ENCODE results near the gene CNR2. TPM values are rescaled to one million over a fixed set of nuclear protein-coding genes. Genes with fewer than 3 reads are reported as not detected.

The CNR2 gene
- 0.01 TPM in 1 of 5 replicates, not detected in the others for total RNA-seq (2022; extraction: Qiagen RNA extraction)

DNA sequence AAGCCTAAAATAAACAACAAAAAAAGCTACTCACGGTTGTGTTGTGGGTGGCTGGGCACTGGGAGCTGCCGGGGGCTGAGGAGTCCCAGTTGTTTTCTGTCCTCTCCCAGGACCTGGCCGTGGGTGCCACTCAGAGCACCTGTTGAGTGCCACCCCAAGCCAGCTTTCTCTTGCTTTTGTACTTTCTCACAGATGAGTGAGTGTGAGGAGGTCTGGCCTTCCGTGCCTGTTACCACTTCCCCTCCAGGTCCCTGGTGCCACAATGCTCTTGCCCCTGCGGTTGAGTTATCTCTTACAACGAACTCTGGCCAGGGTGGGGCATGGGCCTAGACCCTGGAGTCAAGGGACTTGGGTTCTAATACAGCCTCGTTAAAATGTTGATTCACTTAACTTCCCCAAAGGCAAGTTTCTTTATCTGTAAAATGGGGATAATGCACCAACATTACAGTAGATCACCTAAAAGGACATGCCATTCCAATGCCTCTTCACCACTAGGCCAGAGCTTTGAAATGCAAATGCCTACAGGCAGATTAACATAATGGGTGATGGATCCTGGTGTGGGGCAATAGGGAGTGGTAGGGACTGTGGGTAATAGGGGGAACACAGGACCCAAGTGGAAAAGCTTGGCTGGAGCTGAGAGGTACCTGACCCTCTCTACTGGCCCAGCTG is at the start of gene CNR2:
TSS of gene CNR2 (minus strand) at position 151 of the 669 bp plus-strand sequence. CDS start 37,745 bp downstream, outside the sequence.

GRCh38 chr1:23959461-23960290 is 46.5 kb upstream of the CNR2 start, which contains the start of gene PNRC2:
Gene PNRC2, plus strand, starts transcription at chr1:23959828. Its CDS starts 1,630 bp downstream, at chr1:23961458.

DNA sequence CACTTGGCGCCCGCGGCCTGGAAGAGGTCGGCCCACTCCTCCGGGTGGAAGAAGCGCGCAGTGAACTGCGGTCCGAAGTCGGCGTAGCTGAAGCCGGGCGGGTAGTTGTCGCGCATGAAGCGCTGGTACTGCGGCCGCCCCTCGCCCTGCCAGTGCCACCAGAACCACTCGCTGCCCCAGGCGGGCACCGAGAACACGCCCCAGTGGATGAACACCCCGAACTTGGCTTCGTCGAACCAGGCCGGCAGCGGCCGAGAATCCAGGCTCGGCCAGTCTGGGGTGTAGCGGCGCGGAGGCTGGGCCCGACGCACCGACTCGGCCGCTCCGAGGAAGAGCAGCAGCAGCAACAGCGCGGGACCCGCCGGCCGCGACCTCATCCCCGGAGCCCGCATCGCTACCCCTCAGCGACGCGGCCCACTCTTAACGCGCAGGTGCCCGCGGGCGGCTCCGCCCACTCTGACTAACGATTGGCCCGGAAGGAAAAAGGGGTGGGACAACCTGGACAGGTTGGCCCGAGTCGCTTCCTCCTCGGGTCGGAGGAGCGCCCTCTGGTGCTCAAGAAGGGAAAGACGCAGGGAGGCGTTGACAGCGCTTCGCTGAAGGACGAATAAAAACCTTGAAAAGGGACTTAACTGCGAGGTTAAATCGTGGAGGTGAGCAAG is 45.1 kb downstream of the CNR2 start, which contains the start of gene FUCA1:
TSS of gene FUCA1 (minus strand) at position 396 of the 662 bp plus-strand sequence. CDS start at position 392, 4 bp downstream.

DNA sequence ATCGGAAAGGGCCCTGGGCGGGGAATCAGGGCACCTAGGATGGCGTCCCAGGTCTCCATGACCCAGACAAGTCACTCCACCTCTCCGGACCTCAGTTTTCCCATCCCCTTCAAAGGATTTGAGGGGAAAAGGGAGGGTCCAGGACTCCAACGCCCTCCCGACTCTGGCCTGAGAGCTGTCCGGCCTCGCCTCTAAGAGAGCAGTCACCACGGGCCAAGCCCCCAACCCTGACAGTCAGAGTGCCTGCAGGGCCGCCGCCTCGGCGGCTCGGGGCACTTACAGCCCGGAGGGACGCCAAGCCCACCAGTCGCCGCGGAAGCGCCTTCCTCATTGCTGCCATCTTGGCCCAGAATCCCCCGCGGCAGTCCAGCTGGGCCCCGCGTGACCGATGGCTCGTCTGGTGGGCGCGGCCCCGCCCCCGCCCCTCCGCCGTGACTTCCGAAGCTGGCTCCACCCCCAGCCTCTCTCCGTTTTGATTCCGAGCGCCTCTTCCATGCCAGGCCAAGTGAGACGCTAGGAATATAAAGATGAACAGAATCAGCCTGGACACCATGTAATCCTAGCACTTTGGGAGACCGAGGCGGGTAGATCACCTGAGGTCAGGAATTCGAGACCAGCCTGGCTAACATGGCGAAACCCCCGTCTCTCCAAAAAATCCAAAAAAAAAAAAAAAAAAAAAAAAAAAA is 87.9 kb downstream of the CNR2 start, which contains the start of gene HMGCL:
TSS of gene HMGCL (minus strand) at position 354 of the 686 bp plus-strand sequence. CDS start at position 340, 14 bp downstream.

Other genes starting within 250 kb of the CNR2 start
- gene RPL11, start 221.6 kb downstream of the CNR2 start, total RNA-seq (2022; extraction: Qiagen RNA extraction): 1,136 to 1,502 TPM (median 1,454 TPM) in 5 replicates
- 26.3 to 35.0 TPM (median 27.4 TPM) in 5 replicates for gene ELOA, start 169.9 kb downstream of the CNR2 start, total RNA-seq (2022; extraction: Qiagen RNA extraction)
- gene PITHD1, start 134.9 kb downstream of the CNR2 start, total RNA-seq (2022; extraction: Qiagen RNA extraction): 23.3 to 30.5 TPM (median 29.8 TPM) in 5 replicates
- gene LYPLA2, start 122.2 kb downstream of the CNR2 start, total RNA-seq (2022; extraction: Qiagen RNA extraction): 56.4 to 59.6 TPM (median 57.5 TPM) in 5 replicates
- gene GALE, start 112.6 kb downstream of the CNR2 start, total RNA-seq (2022; extraction: Qiagen RNA extraction): 68.2 to 77.4 TPM (median 70.0 TPM) in 5 replicates
- gene HMGCL, start 87.9 kb downstream of the CNR2 start, total RNA-seq (2022; extraction: Qiagen RNA extraction): 12.2 to 14.1 TPM (median 13.9 TPM) in 5 replicates
- gene FUCA1, start 45.1 kb downstream of the CNR2 start, total RNA-seq (2022; extraction: Qiagen RNA extraction): 8.5 to 11.5 TPM (median 10.1 TPM) in 5 replicates
- gene PNRC2, start 46.5 kb upstream of the CNR2 start, total RNA-seq (2022; extraction: Qiagen RNA extraction): 29.0 to 39.1 TPM (median 33.8 TPM) in 5 replicates
- gene SRSF10, start 67.0 kb upstream of the CNR2 start, total RNA-seq (2022; extraction: Qiagen RNA extraction): 89.6 to 99.1 TPM (median 94.2 TPM) in 5 replicates
- gene MYOM3, start 198.8 kb upstream of the CNR2 start, total RNA-seq (2022; extraction: Qiagen RNA extraction): 6.2 to 7.2 TPM (median 7.0 TPM) in 5 replicates
- gene IL22RA1, start 229.8 kb upstream of the CNR2 start, total RNA-seq (2022; extraction: Qiagen RNA extraction): 7.1 to 9.7 TPM (median 8.3 TPM) in 5 replicates

Measured in A549 treated with AZD2906 at 1 μM for 4 hours (cell line).